ENCODE measurements around the gene PLIN4. TPM values are rescaled to one million over a fixed set of nuclear protein-coding genes. Genes with fewer than 3 reads are reported as not detected.

The PLIN4 gene
- total RNA-seq, 1 donor from 2014 or later = 1.3 TPM

GRCh38 chr19:4557971-4558941 lies 40.0 kb upstream of the PLIN4 start:
- Mint-ChIP-seq H3K27ac (no peak overlapping the region), H3K9me3 (ENCODE audit: low read depth) (no peaks in the 10 kb centered on the region), H3K4me3 (ENCODE audit: low read depth) (no peak overlapping the region), H3K4me1 (ENCODE audit: low read depth) (no peaks in the 10 kb centered on the region), H3K36me3 (ENCODE audit: insufficient read depth) (peaks cover 11% of the 10 kb centered on the region), H3K27me3 (no peaks in the 10 kb centered on the region)
- peak; percentile 60 for DNase-seq (ENCODE audit: low spot score, unreplicated experiment)
- peak; percentile 99 for TF ChIP-seq CTCF (IDR thresholded peaks at IDR 0.05; ENCODE audit: unreplicated experiment)

DNA sequence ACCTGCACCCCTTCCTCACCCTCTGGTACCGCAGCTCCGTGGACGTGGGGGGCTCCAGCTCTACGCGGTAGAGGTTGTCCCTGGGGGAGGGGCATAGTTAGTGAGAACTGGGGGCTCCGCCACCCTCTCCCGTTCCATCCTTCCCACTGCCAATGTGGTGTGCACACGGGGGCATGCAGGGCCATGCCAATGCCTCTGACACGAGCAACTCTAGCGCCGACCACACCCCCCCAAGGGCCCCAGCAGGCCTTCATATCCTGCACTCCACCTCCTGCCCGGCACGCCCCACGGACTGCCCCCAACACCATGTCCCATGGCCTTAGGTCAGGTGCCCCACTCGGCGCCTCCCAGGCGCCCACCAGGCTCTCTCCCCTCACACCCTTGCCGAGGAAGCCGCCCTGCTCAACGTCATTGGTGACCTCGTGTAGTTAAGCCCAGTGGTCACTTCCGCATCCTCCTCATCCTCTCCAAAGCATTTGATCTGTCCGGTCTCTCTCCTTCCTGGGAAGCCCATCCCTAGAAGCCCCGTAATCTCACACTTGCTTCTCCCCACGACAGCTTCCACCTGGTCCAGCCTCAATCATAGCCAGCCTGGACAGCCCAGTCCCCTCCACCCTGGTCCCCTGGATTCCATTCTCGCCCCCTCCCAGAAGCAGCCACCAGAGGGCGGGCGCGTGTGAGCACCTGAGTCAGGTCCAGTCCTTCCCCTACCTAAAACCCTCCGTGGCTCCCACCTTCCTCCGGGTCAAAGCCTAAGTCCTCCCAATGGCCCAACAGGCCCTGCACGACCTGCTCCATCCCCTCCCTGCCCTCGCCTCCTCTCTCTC lies 39.1 kb upstream of the PLIN4 start:
- H3K9me3 Mint-ChIP-seq (ENCODE audit: low read depth) = no peaks in the 10 kb centered on the region
- no peaks in the 10 kb centered on the region for H3K27me3 Mint-ChIP-seq
- TF ChIP-seq CTCF (IDR thresholded peaks at IDR 0.05; ENCODE audit: unreplicated experiment) = peak; percentile 36
- no peak overlapping the region for H3K4me3 Mint-ChIP-seq (ENCODE audit: low read depth)
- DNase-seq (ENCODE audit: low spot score, unreplicated experiment) = no peak
- peaks cover 16% of the 10 kb centered on the region for H3K36me3 Mint-ChIP-seq (ENCODE audit: insufficient read depth)
- H3K4me1 Mint-ChIP-seq (ENCODE audit: low read depth) = no peaks in the 10 kb centered on the region
- H3K27ac Mint-ChIP-seq = no peak overlapping the region

DNA sequence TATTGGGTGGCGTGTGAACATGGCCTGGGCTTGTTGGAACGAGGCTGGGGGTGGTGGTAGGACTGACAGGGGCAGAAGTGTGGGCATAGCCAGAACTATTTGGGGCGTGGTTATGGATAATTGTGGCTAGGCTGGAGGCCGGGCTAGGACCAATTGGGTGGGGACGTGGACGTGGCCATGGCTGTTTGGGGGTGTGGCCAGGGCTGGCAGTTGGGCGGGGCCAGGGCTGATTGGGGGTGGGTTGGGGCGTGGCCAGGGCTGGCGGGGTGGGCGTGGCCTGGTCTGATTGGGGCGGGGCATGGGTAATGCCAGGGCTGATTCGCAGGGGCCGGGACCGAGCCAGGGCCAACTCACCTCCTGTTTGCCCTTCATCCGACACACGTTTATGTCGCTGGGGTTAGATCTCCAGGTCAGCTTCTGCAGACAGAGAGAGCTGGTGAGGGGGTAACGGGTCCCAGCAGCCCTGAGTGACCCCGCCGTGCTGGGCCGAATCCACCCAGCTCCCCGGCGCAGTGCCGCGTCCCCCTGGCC lies 38.4 kb upstream of the PLIN4 start:
- H3K27me3 Mint-ChIP-seq = no peaks in the 10 kb centered on the region
- no peaks in the 10 kb centered on the region for H3K9me3 Mint-ChIP-seq (ENCODE audit: low read depth)
- H3K4me1 Mint-ChIP-seq (ENCODE audit: low read depth) = no peaks in the 10 kb centered on the region
- no peak for DNase-seq (ENCODE audit: low spot score, unreplicated experiment)
- no peak overlapping the region for H3K4me3 Mint-ChIP-seq (ENCODE audit: low read depth)
- TF ChIP-seq CTCF (IDR thresholded peaks at IDR 0.05; ENCODE audit: unreplicated experiment) = no peak
- H3K36me3 Mint-ChIP-seq (ENCODE audit: insufficient read depth) = peaks cover 21% of the 10 kb centered on the region
- no peak overlapping the region for H3K27ac Mint-ChIP-seq

DNA sequence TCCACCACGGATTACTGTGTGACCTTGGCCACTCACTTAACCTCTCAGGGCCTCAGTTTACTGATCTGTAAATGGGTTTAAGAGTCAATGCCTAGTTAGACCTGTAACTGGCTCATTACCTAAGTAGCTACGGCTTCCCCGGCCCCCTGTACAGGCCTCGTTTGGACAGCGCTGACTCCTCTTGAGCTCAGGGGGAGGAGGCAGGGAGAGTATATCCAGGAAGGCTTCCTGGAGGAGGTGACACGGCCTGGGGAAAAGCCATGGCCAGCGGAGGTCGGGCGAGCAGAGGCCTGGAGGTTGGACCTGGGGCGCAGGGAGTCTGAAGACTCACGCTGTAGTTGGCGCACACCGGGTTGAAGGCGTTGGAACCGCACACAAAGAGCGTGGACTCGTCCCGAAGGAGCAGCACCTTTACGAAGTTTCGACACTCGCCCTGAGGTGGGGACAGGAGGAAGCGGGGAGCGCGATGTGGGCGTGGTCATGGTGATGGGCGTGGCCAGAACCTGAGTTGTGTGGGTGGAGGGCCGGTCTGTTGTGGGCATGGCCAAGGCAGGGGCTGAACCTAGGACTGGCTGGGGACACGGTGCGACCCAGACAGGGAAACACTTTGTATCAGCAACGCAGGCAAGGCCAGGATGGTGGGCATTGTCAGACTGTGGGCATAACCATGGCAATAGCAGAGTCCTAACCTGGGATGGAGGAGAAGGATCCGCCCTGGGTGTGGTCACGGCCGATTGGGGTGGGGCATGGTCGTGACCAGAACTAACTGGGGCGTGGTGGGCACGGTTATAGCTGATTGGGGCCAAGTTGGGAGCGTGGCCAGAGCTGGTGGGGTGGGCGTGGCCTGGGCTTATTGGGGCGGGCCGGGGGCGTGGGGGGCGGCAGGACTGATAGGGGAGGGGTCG lies 37.6 kb upstream of the PLIN4 start:
- peaks cover 21% of the 10 kb centered on the region for H3K36me3 Mint-ChIP-seq (ENCODE audit: insufficient read depth)
- TF ChIP-seq CTCF (IDR thresholded peaks at IDR 0.05; ENCODE audit: unreplicated experiment) = no peak
- no peaks in the 10 kb centered on the region for H3K4me1 Mint-ChIP-seq (ENCODE audit: low read depth)
- no peak for DNase-seq (ENCODE audit: low spot score, unreplicated experiment)
- no peak overlapping the region for H3K4me3 Mint-ChIP-seq (ENCODE audit: low read depth)
- H3K27ac Mint-ChIP-seq = peak overlapping the region; percentile 25
- H3K27me3 Mint-ChIP-seq = no peaks in the 10 kb centered on the region
- H3K9me3 Mint-ChIP-seq (ENCODE audit: low read depth) = no peaks in the 10 kb centered on the region
